Parathyroid adenoma (tissue), 2 donors: ENCODE measurements around the gene HRH2.

Experiments used
- H2AFZ ChIP-seq: fragments of 300-600 bp; sonication (generic); one replicate; pipeline ENCODE4 v1.7.0; 2017; ENCODE audit warnings: antibody characterized with exemption, mild to moderate bottlenecking
- H3K27ac ChIP-seq: fragments of 300-600 bp; sonication (generic); one replicate; pipeline ENCODE4 v1.7.0; 2017
- H3K27me3 ChIP-seq: fragments of 300-600 bp; sonication (generic); one replicate; pipeline ENCODE4 v1.7.0; 2017; ENCODE audit warnings: low read length; ENCODE audit not compliant: control insufficient read depth, insufficient read depth
- H3K36me3 ChIP-seq: fragments of 300-600 bp; sonication (generic); one replicate; pipeline ENCODE4 v1.7.0; 2017; ENCODE audit warnings: low read length; ENCODE audit not compliant: control insufficient read depth, insufficient read depth
- H3K4me1 ChIP-seq: fragments of 300-600 bp; sonication (generic); one replicate; pipeline ENCODE4 v1.7.0; 2017; ENCODE audit warnings: control low read depth
- H3K4me2 ChIP-seq: fragments of 300-600 bp; sonication (generic); one replicate; pipeline ENCODE4 v1.7.0; 2017; ENCODE audit warnings: low read length
- H3K4me3 ChIP-seq: fragments of 300-600 bp; sonication (generic); one replicate; pipeline ENCODE4 v1.7.0; 2017; ENCODE audit warnings: low read depth, low read length
- H3K79me2 ChIP-seq: fragments of 300-600 bp; sonication (generic); one replicate; pipeline ENCODE4 v1.7.0; 2017; ENCODE audit warnings: control low read depth
- H3K9ac ChIP-seq: fragments of 300-600 bp; sonication (generic); one replicate; pipeline ENCODE4 v1.7.0; 2017; ENCODE audit warnings: mild to moderate bottlenecking
- H3K9me3 ChIP-seq: fragments of 300-600 bp; sonication (generic); one replicate; pipeline ENCODE4 v1.7.0; 2017; ENCODE audit warnings: low read length; ENCODE audit not compliant: control insufficient read depth
- TF ChIP-seq, protein P1 (sequence below): fragments of 300-600 bp; sonication (generic); IDR thresholded peaks from one replicate; pipeline ENCODE4 v1.7.0; 2017; ENCODE audit warnings: antibody characterized with exemption, mild to moderate bottlenecking
- donor health status: primary hyperparathyroidism.

The HRH2 gene

DNA sequence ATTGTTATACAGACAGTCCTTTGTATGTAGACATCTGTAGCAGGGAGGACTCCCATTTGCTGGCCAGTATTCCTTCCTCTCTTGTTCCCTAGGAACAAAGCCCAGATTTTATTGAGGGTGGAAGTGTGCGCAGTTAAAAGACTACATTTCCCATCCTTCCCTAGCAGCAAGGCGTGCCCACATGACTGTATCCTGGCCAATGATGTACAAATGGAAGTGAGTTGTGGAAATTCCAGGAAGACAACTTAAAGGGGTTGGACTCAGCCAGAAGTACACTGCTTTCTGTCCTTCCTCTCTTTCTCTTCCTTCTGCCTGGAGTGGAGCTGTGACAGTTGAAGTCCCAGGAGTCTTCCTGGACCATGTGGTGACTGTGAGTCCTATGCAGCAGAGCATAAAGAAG is 89.0 kb downstream of the HRH2 start:
- Histone ChIP-seq H3K27ac (no peak overlapping the region), H3K79me2 (no peaks in the 10 kb centered on the region), H3K9ac (no peak overlapping the region), H3K4me2 (no peak overlapping the region), H3K27me3 (no peaks in the 10 kb centered on the region), H2AFZ (no peak overlapping the region), H3K9me3 (no peaks in the 10 kb centered on the region), H3K36me3 (no peaks in the 10 kb centered on the region), H3K4me3 (no peak overlapping the region), H3K4me1 (no peaks in the 10 kb centered on the region)
- TF ChIP-seq, protein P1, sequence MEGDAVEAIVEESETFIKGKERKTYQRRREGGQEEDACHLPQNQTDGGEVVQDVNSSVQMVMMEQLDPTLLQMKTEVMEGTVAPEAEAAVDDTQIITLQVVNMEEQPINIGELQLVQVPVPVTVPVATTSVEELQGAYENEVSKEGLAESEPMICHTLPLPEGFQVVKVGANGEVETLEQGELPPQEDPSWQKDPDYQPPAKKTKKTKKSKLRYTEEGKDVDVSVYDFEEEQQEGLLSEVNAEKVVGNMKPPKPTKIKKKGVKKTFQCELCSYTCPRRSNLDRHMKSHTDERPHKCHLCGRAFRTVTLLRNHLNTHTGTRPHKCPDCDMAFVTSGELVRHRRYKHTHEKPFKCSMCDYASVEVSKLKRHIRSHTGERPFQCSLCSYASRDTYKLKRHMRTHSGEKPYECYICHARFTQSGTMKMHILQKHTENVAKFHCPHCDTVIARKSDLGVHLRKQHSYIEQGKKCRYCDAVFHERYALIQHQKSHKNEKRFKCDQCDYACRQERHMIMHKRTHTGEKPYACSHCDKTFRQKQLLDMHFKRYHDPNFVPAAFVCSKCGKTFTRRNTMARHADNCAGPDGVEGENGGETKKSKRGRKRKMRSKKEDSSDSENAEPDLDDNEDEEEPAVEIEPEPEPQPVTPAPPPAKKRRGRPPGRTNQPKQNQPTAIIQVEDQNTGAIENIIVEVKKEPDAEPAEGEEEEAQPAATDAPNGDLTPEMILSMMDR, result no peak

DNA sequence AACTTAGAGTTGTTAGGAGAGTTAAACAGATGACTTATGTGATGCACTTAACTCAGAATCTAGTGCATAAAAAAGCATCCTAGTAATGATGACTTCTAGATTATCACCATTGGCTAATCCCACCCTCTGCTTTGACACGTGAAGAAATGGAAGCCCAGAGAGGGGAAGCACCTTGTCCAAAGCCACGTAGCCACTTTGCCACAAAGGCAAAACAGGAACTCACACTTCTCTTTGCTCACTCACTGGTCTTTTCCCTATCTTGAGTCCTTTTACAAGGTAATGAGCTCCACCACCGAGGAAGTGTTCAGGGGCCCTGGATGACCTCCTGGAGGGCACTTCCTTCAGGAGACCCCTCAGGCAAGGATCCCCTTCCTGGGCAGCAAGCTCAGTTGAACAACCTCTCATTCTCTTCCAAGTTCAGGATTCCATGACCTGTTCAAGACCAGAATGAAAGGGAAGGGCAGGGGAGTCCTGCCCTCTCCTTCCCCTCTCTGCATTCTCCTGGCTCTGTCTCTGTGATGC is 89.7 kb downstream of the HRH2 start:
- TF ChIP-seq, protein P1, result no peak
- no peak overlapping the region for H3K4me2 ChIP-seq
- H3K4me3 ChIP-seq, result no peak overlapping the region
- no peaks in the 10 kb centered on the region for H3K4me1 ChIP-seq
- H3K9me3 ChIP-seq, result no peaks in the 10 kb centered on the region
- no peaks in the 10 kb centered on the region for H3K27me3 ChIP-seq
- no peak overlapping the region for H2AFZ ChIP-seq
- no peak overlapping the region for H3K9ac ChIP-seq
- H3K27ac ChIP-seq, result no peak overlapping the region
- no peaks in the 10 kb centered on the region for H3K36me3 ChIP-seq
- H3K79me2 ChIP-seq, result no peaks in the 10 kb centered on the region

DNA sequence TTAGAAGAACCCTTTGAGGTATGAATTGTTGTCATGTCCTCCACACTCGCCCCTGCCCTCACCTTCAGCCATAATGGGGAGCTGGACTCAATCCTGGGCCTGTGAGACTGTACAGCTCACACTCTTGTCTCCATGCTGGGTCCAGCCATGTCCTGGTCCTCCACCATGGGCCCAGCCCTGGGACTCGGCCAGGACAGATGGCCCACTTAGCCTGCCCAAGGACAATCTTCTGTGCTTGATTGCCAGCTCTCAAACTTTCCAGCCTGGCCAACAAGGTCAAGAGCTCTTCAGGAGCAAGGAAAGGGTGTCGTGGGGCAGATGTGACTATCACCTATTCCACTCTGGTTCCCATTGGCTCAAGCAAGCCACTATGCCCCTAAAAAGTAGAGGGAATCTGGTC is 90.8 kb downstream of the HRH2 start:
- no peaks in the 10 kb centered on the region for H3K9me3 ChIP-seq
- H2AFZ ChIP-seq, result no peak overlapping the region
- no peaks in the 10 kb centered on the region for H3K79me2 ChIP-seq
- no peaks in the 10 kb centered on the region for H3K27me3 ChIP-seq
- TF ChIP-seq, protein P1, result no peak
- H3K4me1 ChIP-seq, result no peaks in the 10 kb centered on the region
- no peak overlapping the region for H3K27ac ChIP-seq
- H3K4me3 ChIP-seq, result no peak overlapping the region
- no peak overlapping the region for H3K9ac ChIP-seq
- no peak overlapping the region for H3K4me2 ChIP-seq
- no peaks in the 10 kb centered on the region for H3K36me3 ChIP-seq

DNA sequence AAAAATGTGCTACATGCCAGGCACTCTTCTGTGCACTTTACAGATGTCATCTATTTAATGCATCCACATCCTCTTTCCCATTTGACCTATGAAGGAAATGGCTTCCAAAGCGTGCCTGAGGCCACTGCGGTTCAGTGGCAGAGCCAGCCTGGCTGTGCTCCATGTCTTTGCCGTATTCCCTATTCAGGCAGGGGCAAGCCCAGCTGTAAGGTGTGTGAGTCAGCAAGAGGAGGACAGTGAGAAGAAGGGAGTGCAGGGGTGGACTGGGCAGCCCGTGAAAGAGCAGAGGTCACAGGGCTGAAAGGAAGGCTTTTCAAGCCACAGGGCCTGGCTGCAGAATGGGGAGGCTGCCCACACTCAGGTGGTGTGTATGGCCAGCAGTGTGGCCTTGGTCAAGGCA is 91.7 kb downstream of the HRH2 start:
- H3K9me3 ChIP-seq, result no peaks in the 10 kb centered on the region
- H3K27me3 ChIP-seq, result no peaks in the 10 kb centered on the region
- no peaks in the 10 kb centered on the region for H3K79me2 ChIP-seq
- no peaks in the 10 kb centered on the region for H3K4me1 ChIP-seq
- no peak overlapping the region for H3K4me2 ChIP-seq
- no peak overlapping the region for H3K9ac ChIP-seq
- no peak overlapping the region for H3K4me3 ChIP-seq
- TF ChIP-seq, protein P1, result no peak
- H3K36me3 ChIP-seq, result no peaks in the 10 kb centered on the region
- H2AFZ ChIP-seq, result no peak overlapping the region
- H3K27ac ChIP-seq, result no peak overlapping the region

DNA sequence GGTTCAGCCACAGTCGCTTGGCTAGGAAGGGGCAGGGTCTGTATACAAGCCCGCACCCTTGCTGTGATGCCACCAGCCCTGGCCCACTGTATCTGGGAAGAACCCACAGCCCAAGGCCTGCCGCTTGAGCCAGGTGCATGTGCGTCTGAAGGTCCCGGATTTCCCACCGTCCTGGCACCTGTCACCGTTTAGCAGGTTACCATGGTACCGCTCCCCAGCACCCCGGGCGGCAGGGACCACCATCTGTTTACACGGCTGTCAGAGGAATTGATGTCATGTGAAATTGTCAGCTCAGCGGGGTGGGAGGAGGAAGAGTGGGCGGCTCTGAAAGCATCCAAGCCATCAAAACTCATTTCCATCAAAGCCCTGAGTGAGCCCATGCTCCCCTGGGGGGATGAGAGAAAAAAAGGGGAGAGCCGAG is 92.7 kb downstream of the HRH2 start:
- Histone ChIP-seq H3K4me3 (no peak overlapping the region), H3K27ac (no peak overlapping the region), H3K9ac (no peak overlapping the region), H3K4me2 (no peak overlapping the region), H2AFZ (no peak overlapping the region), H3K36me3 (no peaks in the 10 kb centered on the region), H3K9me3 (no peaks in the 10 kb centered on the region), H3K4me1 (no peaks in the 10 kb centered on the region), H3K79me2 (no peaks in the 10 kb centered on the region), H3K27me3 (no peaks in the 10 kb centered on the region)
- TF ChIP-seq, protein P1, result no peak
